SK-N-MC (cell line): ENCODE results near the gene ACOX1.
"Not testable (repeated sequence)": the region's sequence is repeated elsewhere in the genome, so short reads cannot be mapped to it uniquely, and the experiment has no call there.

Experiments
- EZH2 ChIP-seq: fragments of 200-600 bp; sonication (generic); IDR thresholded peaks from one replicate; pipeline ENCODE4 v1.6.1; 2017; ENCODE audit warnings: antibody characterized with exemption
- POLR2AphosphoS5 ChIP-seq: IDR thresholded peaks from 2 replicates; pipeline ENCODE4 v1.6.1; 2012; ENCODE audit warnings: mild to moderate bottlenecking, low read depth, low read length, borderline replicate concordance

DNA sequence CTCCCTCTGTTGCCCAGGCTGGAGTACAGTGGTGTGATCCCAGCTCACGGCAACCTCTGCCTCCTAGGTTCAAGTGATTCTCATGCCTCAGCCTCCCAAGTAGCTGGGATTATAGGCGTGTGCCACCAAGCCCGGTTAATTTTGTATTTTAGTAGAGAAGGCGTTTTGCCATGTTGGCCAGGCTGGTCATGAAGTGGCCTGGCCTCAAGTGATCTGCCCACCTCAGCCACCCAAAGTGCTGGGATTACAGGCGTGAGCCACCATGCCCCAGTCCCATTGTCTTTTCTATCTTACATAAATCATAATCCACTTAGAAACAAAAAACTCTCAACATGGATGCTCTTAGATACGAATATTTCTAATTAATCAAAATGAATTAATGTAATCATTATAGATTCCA lies 3.8 kb downstream of the ACOX1 start:
- TF ChIP-seq EZH2, POLR2AphosphoS5: not testable (repeated sequence)
